ENCODE results near the gene AKAP13. TPM values are rescaled to one million over a fixed set of nuclear protein-coding genes. Genes with fewer than 3 reads are reported as not detected.
A peak's percentile ranks its signal among the peaks of the same experiment; 100 is the strongest.

The AKAP13 gene
- polyA plus RNA-seq, 3 donors = 47.9 to 99.7 (median 92.6) TPM

- Histone ChIP-seq H3K27me3 (ENCODE audit: control insufficient read depth in 2 of 2, insufficient read depth in 2 of 2, low read length in 2 of 2) (no peaks in the 10 kb centered on the region), H3K9ac (ENCODE audit: insufficient read depth, low read length, poor library complexity, severe bottlenecking) (no peak overlapping the region), H3K27ac (ENCODE audit: low read depth in 1 of 2, low read length in 2 of 2) (no peak overlapping the region), H3K4me3 (replicated peaks in 1 of 3; ENCODE audit: low read depth in 2 of 3, low read length in 3 of 3) (no peak overlapping the region), H3K4me2 (replicated peaks; ENCODE audit: extremely low read depth, low read length, poor library complexity, severe bottlenecking) (no peak overlapping the region), H3K79me2 (ENCODE audit: insufficient read depth, low read length) (no peaks in the 10 kb centered on the region), H3K4me1 (ENCODE audit: control insufficient read depth in 1 of 2, insufficient read depth in 2 of 2, low read length in 2 of 2) (no peaks in the 10 kb centered on the region), H4K20me1 (ENCODE audit: insufficient read depth, low read length) (no peaks in the 10 kb centered on the region), H3K36me3 (replicated peaks in 1 of 2; ENCODE audit: control insufficient read depth in 1 of 2, insufficient read depth in 2 of 2, low read length in 2 of 2) (no peaks in the 10 kb centered on the region), H3K9me3 (replicated peaks in 1 of 2; ENCODE audit: control insufficient read depth in 1 of 2, insufficient read depth in 1 of 2, low read length in 2 of 2) (peaks cover 0 to 17% of the 10 kb centered on the region in 2 donors), H2AFZ (ENCODE audit: insufficient read depth, low read depth, low read length, poor library complexity, severe bottlenecking) (no peak overlapping the region)
- intact Hi-C loops (cut with micrococcal nuclease) = no loop called here
- 97% methylated on average over 41 of the region's 42 CpGs for WGBS (ENCODE audit: insufficient coverage)
- no peak for DNase-seq
- Mint-ChIP-seq H3K9me3 (peaks cover 0 to 17% (median 9%) of the 10 kb centered on the region in 7 donors), H3K4me3 (no peak overlapping the region), H3K36me3 (no peaks in the 10 kb centered on the region), H3K4me1 (peaks cover 6% of the 10 kb centered on the region), H3K27me3 (ENCODE audit: low read depth in 3 of 3) (peaks cover 0 to 2% (median 0%) of the 10 kb centered on the region in 3 donors), H3K27ac (no peak overlapping the region)
- no peak for TF ChIP-seq CTCF (IDR thresholded peaks at IDR 0.05)
Measured at GRCh38 chr15:85769182-85769900, 388.9 kb downstream of the AKAP13 start.

- no peak for TF ChIP-seq CTCF (IDR thresholded peaks at IDR 0.05)
- Mint-ChIP-seq H3K4me1 (peaks cover 6% of the 10 kb centered on the region), H3K36me3 (no peaks in the 10 kb centered on the region), H3K27ac (peak overlapping the region in 1 of 7 donors; percentile 75), H3K4me3 (no peak overlapping the region), H3K27me3 (ENCODE audit: low read depth in 3 of 3) (peaks cover 0 to 1% (median 0%) of the 10 kb centered on the region in 3 donors), H3K9me3 (peaks cover 0 to 17% (median 9%) of the 10 kb centered on the region in 7 donors)
- H3K4me3 ChIP-seq (replicated peaks in 1 of 3; ENCODE audit: low read depth in 2 of 3, low read length in 3 of 3) = no peak overlapping the region
- H2AFZ ChIP-seq (ENCODE audit: insufficient read depth, low read depth, low read length, poor library complexity, severe bottlenecking) = no peak overlapping the region
- no peak overlapping the region for H3K9ac ChIP-seq (ENCODE audit: insufficient read depth, low read length, poor library complexity, severe bottlenecking)
- no peaks in the 10 kb centered on the region for H3K36me3 ChIP-seq (replicated peaks in 1 of 2; ENCODE audit: control insufficient read depth in 1 of 2, insufficient read depth in 2 of 2, low read length in 2 of 2)
- H3K79me2 ChIP-seq (ENCODE audit: insufficient read depth, low read length) = no peaks in the 10 kb centered on the region
- WGBS (ENCODE audit: insufficient coverage) = 98% methylated on average over 17 of the region's 21 CpGs
- no peak overlapping the region for H3K27ac ChIP-seq (ENCODE audit: low read depth in 1 of 2, low read length in 2 of 2)
- intact Hi-C loops (cut with micrococcal nuclease) = no loop called here
- no peaks in the 10 kb centered on the region for H3K27me3 ChIP-seq (ENCODE audit: control insufficient read depth in 2 of 2, insufficient read depth in 2 of 2, low read length in 2 of 2)
- no peak for DNase-seq
- no peaks in the 10 kb centered on the region for H4K20me1 ChIP-seq (ENCODE audit: insufficient read depth, low read length)
- H3K4me1 ChIP-seq (ENCODE audit: control insufficient read depth in 1 of 2, insufficient read depth in 2 of 2, low read length in 2 of 2) = no peaks in the 10 kb centered on the region
- peaks cover 0 to 17% of the 10 kb centered on the region in 2 donors for H3K9me3 ChIP-seq (replicated peaks in 1 of 2; ENCODE audit: control insufficient read depth in 1 of 2, insufficient read depth in 1 of 2, low read length in 2 of 2)
- H3K4me2 ChIP-seq (replicated peaks; ENCODE audit: extremely low read depth, low read length, poor library complexity, severe bottlenecking) = no peak overlapping the region
Measured at GRCh38 chr15:85770096-85771041, 390.0 kb downstream of the AKAP13 start.
